ENCODE results near the gene SNX25.

- TF ChIP-seq EZH2 (IDR thresholded peaks at IDR 0.05; ENCODE audit: borderline replicate concordance, low read depth, low read length, poor library complexity, severe bottlenecking) (no peak), CTCF (conservative IDR thresholded peaks at IDR 0.05; ENCODE audit: low read depth, low read length) (no peak)
Observed at GRCh38 chr4:185213877-185214276, 4.5 kb downstream of the SNX25 start.

All from A673 (cell line).